ENCODE results near the gene ST6GALNAC6. TPM values are rescaled to one million over a fixed set of nuclear protein-coding genes. Genes with fewer than 3 reads are reported as not detected.

Gene ST6GALNAC6
- total and polyA plus RNA-seq, 2 of the 4 experiments (the other 2 are of a cell fraction): 35.7 to 48.6 TPM

- WGBS, 2 experiments (ENCODE audit: extremely low coverage in 2 of 2, insufficient read length in 1 of 2): 57% methylated on average over 2 of the region's 17 CpGs; no CpG with 5 or more reads in 1 of the 2 experiments
- peak overlapping the region; percentile 98 for H2AK5ac ChIP-seq (ENCODE audit: low read depth, low read length)
- peaks cover 33% of the 10 kb centered on the region for H3K9me1 ChIP-seq (ENCODE audit: insufficient read depth, low read length)
- H4K5ac ChIP-seq (ENCODE audit: low read depth, low read length): peak overlapping the region; percentile 88
- peak overlapping the region; percentile 91 for H3K14ac ChIP-seq (replicated peaks; ENCODE audit: low read depth, low read length)
- peak overlapping the region; percentile 96 for H2BK120ac ChIP-seq (ENCODE audit: low read depth, low read length)
- peak overlapping the region; percentile 82 for H2AFZ ChIP-seq (replicated peaks; ENCODE audit: low read length, poor library complexity)
- intact Hi-C loops (cut with micrococcal nuclease): loop anchor here (5.0 kb wide), 1 partner anchor 81 kb away; the partner anchor contains the start of gene ST6GALNAC4
- peak overlapping the region; percentile 65 for H3K9ac ChIP-seq (ENCODE audit: low read depth, low read length)
- H3K79me1 ChIP-seq (ENCODE audit: low read depth in 1 of 2, low read length in 2 of 2): peaks cover 24 to 65% of the 10 kb centered on the region in 2 experiments
- H3K18ac ChIP-seq (ENCODE audit: low read depth, low read length): peak overlapping the region; percentile 85
- H4K8ac ChIP-seq (ENCODE audit: low read depth in 2 of 2, low read length in 2 of 2): peak overlapping the region; percentile 72 to 92
- H3K4me2 ChIP-seq (ENCODE audit: low read depth, low read length): peak overlapping the region; percentile 66
- no peaks in the 10 kb centered on the region for H3K27me3 ChIP-seq (ENCODE audit: control insufficient read depth, insufficient read depth, low read length)
- DNase-seq (peak; percentile 81), ATAC-seq (ENCODE audit: low read depth) (peak; percentile 41)
- no peaks in the 10 kb centered on the region for H3K9me3 ChIP-seq (ENCODE audit: control insufficient read depth, insufficient read depth, low read length)
- peak overlapping the region; percentile 92 for H2BK20ac ChIP-seq (ENCODE audit: low read depth, low read length)
- peak overlapping the region; percentile 90 for H2AK9ac ChIP-seq (replicated peaks; ENCODE audit: low read depth, low read length, poor library complexity)
- H3K36me3 ChIP-seq (ENCODE audit: control insufficient read depth, insufficient read depth, low read length): peaks cover 5% of the 10 kb centered on the region; the same call in 1 of the 2 replicates
- H4K20me1 ChIP-seq (ENCODE audit: insufficient read depth, low read length): no peaks in the 10 kb centered on the region; the same call in 1 of the 2 replicates
- in situ Hi-C loops (cut with MboI; ENCODE audit: low sequenced_read_pairs): no loop called here
- BruUV-seq (replicated peaks): no TSS peak
- dilution Hi-C loops (cut with HindIII; ENCODE audit: low sequenced_read_pairs, unreplicated experiment): no loop called here
- peak overlapping the region; percentile 85 for H4K91ac ChIP-seq (ENCODE audit: insufficient read depth, low read depth, low read length)
- H3K4me1 ChIP-seq (ENCODE audit: control insufficient read depth, insufficient read depth, low read length): peaks cover 38% of the 10 kb centered on the region
- H2BK15ac ChIP-seq (ENCODE audit: low read depth, low read length): peak overlapping the region; percentile 88; the same call in 1 of the 3 replicates
- TF ChIP-seq RCOR1 (IDR thresholded peaks at IDR 0.05; ENCODE audit: insufficient replicate concordance, low read length): no peak
- peak; percentile 91 for TF ChIP-seq FOS (IDR thresholded peaks at IDR 0.05; ENCODE audit: low read depth, low read length)
- TF ChIP-seq RFX5 (IDR thresholded peaks at IDR 0.05; ENCODE audit: low read depth, low read length): no peak
- TF ChIP-seq USF2 (IDR thresholded peaks at IDR 0.05; ENCODE audit: low read depth, low read length): no peak
- peak; percentile 25; the same call in 1 of the 2 replicates for TF ChIP-seq MAFK (IDR thresholded peaks at IDR 0.05; ENCODE audit: low read depth, low read length)
- no peak for TF ChIP-seq NFE2L2 (IDR thresholded peaks at IDR 0.05; ENCODE audit: low read depth, low read length)
- no peak for TF ChIP-seq POLR2A (IDR thresholded peaks at IDR 0.05; ENCODE audit: low read depth, low read length)
- peak; percentile 88 for TF ChIP-seq MAZ (IDR thresholded peaks at IDR 0.05; ENCODE audit: borderline replicate concordance, low read depth, low read length)
- peak overlapping the region; percentile 65 for H3K56ac ChIP-seq (ENCODE audit: extremely low read depth, insufficient read depth, low read length)
- H3K4ac ChIP-seq (ENCODE audit: low read depth, low read length): peak overlapping the region; percentile 90
- H2BK5ac ChIP-seq (ENCODE audit: low read depth, low read length, poor library complexity, severe bottlenecking): peak overlapping the region; percentile 88
- H3K27ac ChIP-seq (ENCODE audit: insufficient read depth, low read length): peak overlapping the region; percentile 98
- CTCF ChIA-PET: no interaction called here
- peak overlapping the region; percentile 95 for H3K23ac ChIP-seq (ENCODE audit: low read depth, low read length)
- POLR2A ChIA-PET (ENCODE audit: unreplicated experiment): interaction anchor here (0.6 kb wide), 1 partner anchor 572 kb away, joined by 3 read pairs; no protein-coding TSS in a partner anchor
- H3K4me3 ChIP-seq (ENCODE audit: insufficient read depth, low read depth, low read length): no peak overlapping the region
These were observed 63.3 kb downstream of the ST6GALNAC6 start for GRCh38 chr9:127835991-127836516.

Small RNAs within 50 kb of the gene (microRNA-seq; reads per million reads assigned to microRNA genes)
- gene MIR4672 (ENCODE audit: insufficient read depth in 1 of 2, insufficient read length in 1 of 2, unreplicated experiment in 1 of 2) (1.0 to 1.8 reads per million in 2 experiments), gene RNA5SP296 (ENCODE audit: insufficient read depth, insufficient read length) (not detected)

Small RNAs within 50 kb of the gene (small RNA-seq; reads per million reads assigned to genes)
- gene MIR4672 (0 to 2.4 (median 0.25) reads per million in 5 experiments), gene RNA5SP296 (0 reads per million in 5 experiments)

Other genes with a start within 250 kb of the ST6GALNAC6 start
- gene CFAP157, start 192.6 kb downstream of the ST6GALNAC6 start, total RNA-seq (2012; rRNA removed): not detected in 2 replicates
- gene CFAP157, start 192.6 kb downstream of the ST6GALNAC6 start, polyA plus RNA-seq (2012; rRNA removed): 0.04 TPM in 1 of 2 replicates, not detected in the other
- gene PTRH1, start 183.9 kb downstream of the ST6GALNAC6 start, total RNA-seq (2012; rRNA removed): 5.4 and 8.3 TPM in 2 replicates
- gene PTRH1, start 183.9 kb downstream of the ST6GALNAC6 start, polyA plus RNA-seq (2012; rRNA removed): 14.8 and 16.3 TPM in 2 replicates
- not detected in 2 replicates for gene TTC16, start 183.5 kb downstream of the ST6GALNAC6 start, total RNA-seq (2012; rRNA removed)
- gene TTC16, start 183.5 kb downstream of the ST6GALNAC6 start, polyA plus RNA-seq (2012; rRNA removed): 0.02 and 0.03 TPM in 2 replicates
- 0.90 and 1.1 TPM in 2 replicates for gene TOR2A, start 164.3 kb downstream of the ST6GALNAC6 start, total RNA-seq (2012; rRNA removed)
- gene TOR2A, start 164.3 kb downstream of the ST6GALNAC6 start, polyA plus RNA-seq (2012; rRNA removed): 12.5 and 12.9 TPM in 2 replicates
- gene SH2D3C, start 120.9 kb downstream of the ST6GALNAC6 start, total RNA-seq (2012; rRNA removed): under 0.01 and 0.28 TPM in 2 replicates
- gene SH2D3C, start 120.9 kb downstream of the ST6GALNAC6 start, polyA plus RNA-seq (2012; rRNA removed): 0.22 and 0.24 TPM in 2 replicates
- gene CDK9, start 113.6 kb downstream of the ST6GALNAC6 start, total RNA-seq (2012; rRNA removed): 28.9 and 30.3 TPM in 2 replicates
- gene CDK9, start 113.6 kb downstream of the ST6GALNAC6 start, polyA plus RNA-seq (2012; rRNA removed): 49.9 and 52.1 TPM in 2 replicates
- 43.9 and 45.5 TPM in 2 replicates for gene FPGS, start 96.7 kb downstream of the ST6GALNAC6 start, total RNA-seq (2012; rRNA removed)
- 71.5 and 75.7 TPM in 2 replicates for gene FPGS, start 96.7 kb downstream of the ST6GALNAC6 start, polyA plus RNA-seq (2012; rRNA removed)
- 3.6 and 4.2 TPM in 2 replicates for gene ENG, start 44.9 kb downstream of the ST6GALNAC6 start, total RNA-seq (2012; rRNA removed)
- gene ENG, start 44.9 kb downstream of the ST6GALNAC6 start, polyA plus RNA-seq (2012; rRNA removed): 73.9 and 83.3 TPM in 2 replicates
- 44.8 and 51.4 TPM in 2 replicates for gene AK1, start 21.9 kb downstream of the ST6GALNAC6 start, total RNA-seq (2012; rRNA removed)
- 119 and 126 TPM in 2 replicates for gene AK1, start 21.9 kb downstream of the ST6GALNAC6 start, polyA plus RNA-seq (2012; rRNA removed)
- gene ST6GALNAC4, start 17.4 kb upstream of the ST6GALNAC6 start, total RNA-seq (2012; rRNA removed): 11.9 and 12.5 TPM in 2 replicates
- gene ST6GALNAC4, start 17.4 kb upstream of the ST6GALNAC6 start, polyA plus RNA-seq (2012; rRNA removed): 32.9 and 42.2 TPM in 2 replicates
- gene PIP5KL1, start 31.2 kb upstream of the ST6GALNAC6 start, total RNA-seq (2012; rRNA removed): 0.28 and 0.36 TPM in 2 replicates
- 2.7 and 3.6 TPM in 2 replicates for gene PIP5KL1, start 31.2 kb upstream of the ST6GALNAC6 start, polyA plus RNA-seq (2012; rRNA removed)
- 10.8 TPM in 2 replicates for gene DPM2, start 38.3 kb upstream of the ST6GALNAC6 start, total RNA-seq (2012; rRNA removed)
- gene DPM2, start 38.3 kb upstream of the ST6GALNAC6 start, polyA plus RNA-seq (2012; rRNA removed): 60.6 and 60.9 TPM in 2 replicates
- gene EEIG1, start 81.4 kb upstream of the ST6GALNAC6 start, total RNA-seq (2012; rRNA removed): 1.1 TPM in 2 replicates
- gene EEIG1, start 81.4 kb upstream of the ST6GALNAC6 start, polyA plus RNA-seq (2012; rRNA removed): 17.5 and 23.2 TPM in 2 replicates
- gene NAIF1, start 167.7 kb upstream of the ST6GALNAC6 start, total RNA-seq (2012; rRNA removed): 8.3 and 9.7 TPM in 2 replicates
- gene NAIF1, start 167.7 kb upstream of the ST6GALNAC6 start, polyA plus RNA-seq (2012; rRNA removed): 10.1 and 10.4 TPM in 2 replicates
- gene SLC25A25, start 168.6 kb upstream of the ST6GALNAC6 start, total RNA-seq (2012; rRNA removed): 17.9 and 20.3 TPM in 2 replicates
- 14.0 and 19.1 TPM in 2 replicates for gene SLC25A25, start 168.6 kb upstream of the ST6GALNAC6 start, polyA plus RNA-seq (2012; rRNA removed)
- gene PTGES2, start 228.1 kb upstream of the ST6GALNAC6 start, total RNA-seq (2012; rRNA removed): 90.3 and 107 TPM in 2 replicates
- gene PTGES2, start 228.1 kb upstream of the ST6GALNAC6 start, polyA plus RNA-seq (2012; rRNA removed): 99.2 and 100 TPM in 2 replicates
- not detected in 2 replicates for gene LCN2, start 249.8 kb upstream of the ST6GALNAC6 start, total RNA-seq (2012; rRNA removed)
- gene LCN2, start 249.8 kb upstream of the ST6GALNAC6 start, polyA plus RNA-seq (2012; rRNA removed): not detected in 2 replicates

All from IMR-90 (cell line).